Activated T-cell treated with anti-CD3 and anti-CD28 coated beads, Interleukin-2, amount 50 U/mL, for 72 hours (primary cell): Measurements from ENCODE around the gene SND1. TPM values are rescaled to one million over a fixed set of nuclear protein-coding genes. Genes with fewer than 3 reads are reported as not detected.

Source experiments
- ATAC-seq, 2 donors: fragments of 150-1000 bp; cut with Tn5 transposase; replicated peaks in 1 of 2; 2 replicates each; pipeline ENCODE4 v1.10.0; 2021; ENCODE audit warnings: moderate library complexity in 2 of 2, mild to moderate bottlenecking in 1 of 2
- DNase-seq, 2 donors: peaks; one replicate each; pipeline ENCODE4 v3.0.0; 2021 to 2022; ENCODE audit warnings: mixed read lengths in 1 of 2
- H3K27ac Mint-ChIP-seq: one replicate; pipeline ENCODE4 v1.8.0; 2022; ENCODE audit warnings: mild to moderate bottlenecking, moderate library complexity, mixed read lengths
- H3K27me3 Mint-ChIP-seq: one replicate; pipeline ENCODE4 v1.8.0; 2022; ENCODE audit warnings: low read depth, mixed read lengths
- H3K36me3 Mint-ChIP-seq, 2 donors: one replicate each; pipeline ENCODE4 v1.8.0; 2022; ENCODE audit warnings: mixed read lengths in 2 of 2, mild to moderate bottlenecking in 1 of 2; ENCODE audit not compliant: insufficient read depth in 2 of 2
- H3K4me1 Mint-ChIP-seq: one replicate; pipeline ENCODE4 v1.8.0; 2022; ENCODE audit warnings: low read depth, mixed read lengths
- H3K4me3 Mint-ChIP-seq, 2 donors: one replicate each; pipeline ENCODE4 v1.8.0; 2022; ENCODE audit warnings: mild to moderate bottlenecking in 2 of 2, mixed read lengths in 2 of 2, moderate library complexity in 2 of 2
- H3K9me3 Mint-ChIP-seq, 2 donors: one replicate each; pipeline ENCODE4 v1.8.0; 2022; ENCODE audit warnings: mixed read lengths in 2 of 2
- total RNA-seq, 2 donors: library from RNA; stranded (reverse); gene quantifications; one replicate each; pipeline ENCODE4 v1.2.3, GENCODE V29; 2022

SND1 gene
- total RNA-seq, 2 donors from 2014 or later = 237 to 285 TPM

- H3K27ac Mint-ChIP-seq = no peak overlapping the region
- no peaks in the 10 kb centered on the region for H3K36me3 Mint-ChIP-seq
- no peaks in the 10 kb centered on the region for H3K9me3 Mint-ChIP-seq
- H3K27me3 Mint-ChIP-seq = no peaks in the 10 kb centered on the region
- H3K4me3 Mint-ChIP-seq = no peak overlapping the region
- no peak for DNase-seq
- no peak for ATAC-seq
- H3K4me1 Mint-ChIP-seq = peaks cover 15% of the 10 kb centered on the region
Measured at GRCh38 chr7:128116740-128117139, 464.7 kb downstream of the SND1 start.

GRCh38 chr7:128117691-128118090 lies 465.7 kb downstream of the SND1 start:
- DNase-seq (no peak), ATAC-seq (no peak)
- Mint-ChIP-seq H3K27ac (no peak overlapping the region), H3K9me3 (no peaks in the 10 kb centered on the region), H3K36me3 (no peaks in the 10 kb centered on the region), H3K4me3 (no peak overlapping the region), H3K27me3 (no peaks in the 10 kb centered on the region), H3K4me1 (peaks cover 6% of the 10 kb centered on the region)

- Mint-ChIP-seq H3K9me3 (no peaks in the 10 kb centered on the region), H3K36me3 (no peaks in the 10 kb centered on the region), H3K27ac (no peak overlapping the region), H3K4me3 (no peak overlapping the region), H3K4me1 (peaks cover 6% of the 10 kb centered on the region), H3K27me3 (no peaks in the 10 kb centered on the region)
- DNase-seq (no peak), ATAC-seq (no peak)
Measured at GRCh38 chr7:128119036-128119435, 467.0 kb downstream of the SND1 start.

GRCh38 chr7:128120116-128120515 lies 468.1 kb downstream of the SND1 start:
- ATAC-seq = no peak
- DNase-seq = no peak
- Mint-ChIP-seq H3K27me3 (no peaks in the 10 kb centered on the region), H3K4me3 (no peak overlapping the region), H3K4me1 (peaks cover 10% of the 10 kb centered on the region), H3K36me3 (no peaks in the 10 kb centered on the region), H3K27ac (no peak overlapping the region), H3K9me3 (no peaks in the 10 kb centered on the region)

GRCh38 chr7:128120976-128121490 lies 469.0 kb downstream of the SND1 start:
- Mint-ChIP-seq H3K4me3 (no peak overlapping the region), H3K4me1 (peaks cover 13% of the 10 kb centered on the region), H3K36me3 (no peaks in the 10 kb centered on the region), H3K27me3 (no peaks in the 10 kb centered on the region), H3K27ac (no peak overlapping the region), H3K9me3 (no peaks in the 10 kb centered on the region)
- no peak for ATAC-seq
- DNase-seq = no peak

- Mint-ChIP-seq H3K4me1 (peaks cover 13% of the 10 kb centered on the region), H3K27me3 (no peaks in the 10 kb centered on the region), H3K4me3 (no peak overlapping the region), H3K36me3 (no peaks in the 10 kb centered on the region), H3K27ac (no peak overlapping the region), H3K9me3 (no peaks in the 10 kb centered on the region)
- peak in 1 of 2 donors; percentile 37 for ATAC-seq
- no peak for DNase-seq
Measured at GRCh38 chr7:128121711-128122530, 469.9 kb downstream of the SND1 start.

GRCh38 chr7:128122576-128123290 lies 470.7 kb downstream of the SND1 start:
- no peaks in the 10 kb centered on the region for H3K9me3 Mint-ChIP-seq
- ATAC-seq = no peak
- no peak for DNase-seq
- H3K4me1 Mint-ChIP-seq = peaks cover 13% of the 10 kb centered on the region
- no peak overlapping the region for H3K27ac Mint-ChIP-seq
- H3K4me3 Mint-ChIP-seq = no peak overlapping the region
- H3K36me3 Mint-ChIP-seq = no peaks in the 10 kb centered on the region
- H3K27me3 Mint-ChIP-seq = no peaks in the 10 kb centered on the region

GRCh38 chr7:128123291-128124037 lies 471.5 kb downstream of the SND1 start:
- no peak overlapping the region for H3K27ac Mint-ChIP-seq

GRCh38 chr7:128124786-128125185 lies 472.8 kb downstream of the SND1 start:
- Mint-ChIP-seq H3K36me3 (no peaks in the 10 kb centered on the region), H3K4me3 (no peak overlapping the region), H3K9me3 (no peaks in the 10 kb centered on the region), H3K27me3 (no peaks in the 10 kb centered on the region), H3K27ac (no peak overlapping the region), H3K4me1 (peaks cover 6% of the 10 kb centered on the region)
- no peak for DNase-seq
- ATAC-seq = peak in 1 of 2 donors; percentile 19

More at GRCh38 chr7:128123291-128124037, 471.5 kb downstream of the SND1 start:
- H3K9me3 Mint-ChIP-seq = no peaks in the 10 kb centered on the region
- peaks cover 8% of the 10 kb centered on the region for H3K4me1 Mint-ChIP-seq
- no peaks in the 10 kb centered on the region for H3K27me3 Mint-ChIP-seq
- no peaks in the 10 kb centered on the region for H3K36me3 Mint-ChIP-seq
- no peak for DNase-seq
- no peak for ATAC-seq
- H3K4me3 Mint-ChIP-seq = no peak overlapping the region

- DNase-seq = no peak
- Mint-ChIP-seq H3K27ac (no peak overlapping the region), H3K9me3 (no peaks in the 10 kb centered on the region), H3K4me3 (no peak overlapping the region), H3K4me1 (peaks cover 6% of the 10 kb centered on the region), H3K27me3 (no peaks in the 10 kb centered on the region), H3K36me3 (no peaks in the 10 kb centered on the region)
- no peak for ATAC-seq
Measured at GRCh38 chr7:128125816-128126215, 473.8 kb downstream of the SND1 start.

GRCh38 chr7:128128401-128128800 lies 476.4 kb downstream of the SND1 start:
- H3K4me3 Mint-ChIP-seq = no peak overlapping the region
- no peaks in the 10 kb centered on the region for H3K9me3 Mint-ChIP-seq
- no peak for DNase-seq
- H3K36me3 Mint-ChIP-seq = no peaks in the 10 kb centered on the region
- no peak for ATAC-seq
- peaks cover under 1% of the 10 kb centered on the region for H3K27me3 Mint-ChIP-seq
- H3K27ac Mint-ChIP-seq = no peak overlapping the region
- H3K4me1 Mint-ChIP-seq = peaks cover 6% of the 10 kb centered on the region

GRCh38 chr7:128129224-128129864 lies 477.4 kb downstream of the SND1 start:
- H3K36me3 Mint-ChIP-seq = peaks cover 0 to 4% of the 10 kb centered on the region in 2 donors
- no peak overlapping the region for H3K4me3 Mint-ChIP-seq
- H3K9me3 Mint-ChIP-seq = no peaks in the 10 kb centered on the region
- ATAC-seq (no peak), DNase-seq (no peak)
- peaks cover 10% of the 10 kb centered on the region for H3K4me1 Mint-ChIP-seq
- no peak overlapping the region for H3K27ac Mint-ChIP-seq
- H3K27me3 Mint-ChIP-seq = peaks cover 10% of the 10 kb centered on the region
